Fibroblast of the conjunctiva (primary cell): ENCODE results near the gene PTPRD.
A peak's percentile ranks its signal among the peaks of the same experiment; 100 is the strongest.
"Not testable (repeated sequence)": the region's sequence is repeated elsewhere in the genome, so short reads cannot be mapped to it uniquely, and the experiment has no call there.

Experiments used
- DNase-seq: peaks from one replicate; pipeline ENCODE4 v3.0.0-alpha.2; 2010; ENCODE audit warnings: low read depth

The PTPRD gene

GRCh38 chr9:9002826-9003583 is 1609.8 kb downstream of the PTPRD start:
- peak; percentile 29 for DNase-seq

DNA sequence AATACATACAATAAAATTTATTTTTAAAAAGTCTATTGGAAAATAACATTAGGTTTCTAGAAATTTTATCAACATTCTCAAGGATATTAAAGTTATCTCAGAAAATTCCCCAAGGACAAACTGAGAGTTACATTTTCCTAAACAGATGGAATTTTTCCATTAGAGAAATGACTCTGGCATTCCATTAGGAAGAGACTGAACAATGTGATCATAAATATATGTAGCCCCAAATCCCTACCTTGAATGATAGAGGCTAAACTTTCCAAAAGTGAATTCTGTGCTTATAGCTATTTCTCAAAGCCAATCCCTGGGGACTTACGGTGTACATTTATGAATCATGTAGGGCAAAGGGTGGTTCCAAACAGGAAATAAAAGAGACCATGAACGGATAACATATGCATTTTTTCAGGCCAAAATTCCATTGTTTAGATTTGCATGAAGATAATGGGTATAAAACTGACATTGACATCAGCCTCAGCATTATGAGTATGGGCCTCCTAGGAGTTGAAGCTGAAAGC is 1632.2 kb downstream of the PTPRD start:
- no peak for DNase-seq

GRCh38 chr9:8978334-8978733 is 1634.5 kb downstream of the PTPRD start:
- no peak for DNase-seq

- not testable (repeated sequence) for DNase-seq
Measured at GRCh38 chr9:8968350-8968749, 1644.5 kb downstream of the PTPRD start.

DNA sequence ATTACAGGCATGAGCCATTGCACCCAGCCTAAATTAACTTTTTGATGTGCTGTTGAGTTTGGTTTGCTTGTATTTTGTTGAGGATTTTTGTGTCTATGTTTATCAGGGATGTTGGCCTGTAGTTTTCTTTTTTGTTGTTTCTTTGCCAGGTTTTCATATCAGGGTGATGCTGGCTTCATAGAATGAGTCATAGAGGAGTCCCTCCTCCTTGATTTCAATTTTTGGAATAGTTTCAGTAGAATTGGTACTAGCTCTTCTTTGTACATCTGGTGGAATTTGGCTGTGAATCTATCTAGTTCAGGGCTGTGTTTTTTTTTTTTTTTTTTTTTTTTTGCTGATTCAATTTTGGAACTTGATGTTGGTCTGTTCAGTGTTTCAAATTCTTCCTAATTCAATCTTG is 1648.9 kb downstream of the PTPRD start:
- DNase-seq = peak; percentile 24

DNA sequence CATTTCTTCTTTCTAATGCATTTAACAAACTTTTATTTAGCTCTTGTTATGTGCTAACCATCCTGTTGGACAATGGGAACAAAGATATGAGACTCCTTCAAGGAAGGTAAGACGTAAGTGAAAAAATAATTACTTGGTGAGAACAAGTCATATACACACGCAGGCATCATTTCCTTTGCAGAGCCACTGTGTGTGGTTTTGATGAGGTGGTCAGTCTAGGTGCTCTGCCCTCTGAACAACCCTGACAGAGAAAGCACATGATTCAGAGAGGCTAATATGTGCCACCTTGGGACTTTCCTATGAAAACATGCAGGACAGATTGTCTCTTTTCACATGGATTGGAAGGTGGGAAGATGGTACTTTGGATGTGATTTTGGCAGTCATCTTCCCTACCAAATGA is 1650.7 kb downstream of the PTPRD start:
- DNase-seq = no peak

GRCh38 chr9:8961186-8961851 is 1651.5 kb downstream of the PTPRD start:
- DNase-seq = peak; percentile 72

DNA sequence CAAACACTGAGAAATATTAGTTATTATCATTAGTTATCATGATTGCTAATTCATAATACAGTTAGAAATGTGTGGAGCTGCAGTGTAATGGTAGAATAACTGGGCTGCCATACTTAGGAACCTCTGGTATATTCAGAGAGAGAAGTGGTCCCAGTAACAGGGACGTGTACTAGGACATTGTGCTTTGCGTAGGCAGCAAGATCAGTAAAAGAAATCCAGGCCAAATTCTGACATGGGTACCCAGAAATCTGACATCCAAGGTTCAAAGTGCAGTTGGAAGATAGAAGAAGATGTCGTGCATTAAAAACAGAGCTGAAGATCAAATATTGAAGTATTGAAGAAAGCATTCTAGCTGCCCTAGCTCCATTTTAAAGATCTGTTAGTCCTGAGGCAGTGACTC is 1652.5 kb downstream of the PTPRD start:
- no peak for DNase-seq

- DNase-seq = no peak
Measured at GRCh38 chr9:8958358-8958757, 1654.4 kb downstream of the PTPRD start.

- DNase-seq = no peak
Measured at GRCh38 chr9:8955315-8955714, 1657.5 kb downstream of the PTPRD start.

DNA sequence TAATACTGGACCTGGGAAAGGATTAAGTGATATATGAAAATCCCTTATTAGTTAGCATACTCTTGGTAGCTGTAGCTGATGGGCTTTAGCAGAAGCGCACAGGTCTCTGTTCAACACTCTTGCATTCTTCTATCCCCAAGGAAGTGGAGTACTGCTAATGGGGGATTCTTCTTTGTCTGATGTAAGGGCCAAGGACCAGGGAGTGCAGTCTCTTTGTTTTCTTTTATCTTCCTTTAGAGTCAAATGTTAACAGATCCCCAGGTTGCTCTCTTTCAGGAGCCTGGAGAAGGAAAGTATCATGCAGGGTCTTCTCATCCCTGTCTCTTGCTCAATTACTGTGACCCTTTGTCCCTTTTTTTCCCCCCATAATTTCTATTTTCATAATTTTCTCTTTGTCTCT is 1666.3 kb downstream of the PTPRD start:
- no peak for DNase-seq

DNA sequence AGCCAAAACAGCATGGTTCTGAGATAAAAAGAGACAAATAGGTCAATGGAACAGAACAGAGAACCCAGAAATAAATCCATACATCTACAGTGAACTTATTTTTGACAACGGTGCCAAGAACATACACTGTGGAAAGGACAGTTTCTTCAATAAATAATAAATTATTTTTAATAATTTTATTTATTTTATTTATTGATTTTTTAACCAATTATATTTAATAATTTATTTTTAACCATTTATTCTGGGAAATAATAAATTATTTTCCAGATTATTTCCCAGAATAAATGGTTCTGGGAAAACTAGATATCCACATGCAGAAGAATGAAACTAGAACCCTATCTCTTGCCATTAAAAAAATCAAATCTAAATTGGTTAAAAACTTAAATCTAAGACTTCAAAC is 1669.4 kb downstream of the PTPRD start:
- DNase-seq = no peak

GRCh38 chr9:8940650-8941049 is 1672.2 kb downstream of the PTPRD start:
- DNase-seq = no peak

- DNase-seq = no peak
Measured at GRCh38 chr9:8926461-8926860, 1686.3 kb downstream of the PTPRD start.

GRCh38 chr9:8924562-8924961 is 1688.2 kb downstream of the PTPRD start:
- no peak for DNase-seq

DNA sequence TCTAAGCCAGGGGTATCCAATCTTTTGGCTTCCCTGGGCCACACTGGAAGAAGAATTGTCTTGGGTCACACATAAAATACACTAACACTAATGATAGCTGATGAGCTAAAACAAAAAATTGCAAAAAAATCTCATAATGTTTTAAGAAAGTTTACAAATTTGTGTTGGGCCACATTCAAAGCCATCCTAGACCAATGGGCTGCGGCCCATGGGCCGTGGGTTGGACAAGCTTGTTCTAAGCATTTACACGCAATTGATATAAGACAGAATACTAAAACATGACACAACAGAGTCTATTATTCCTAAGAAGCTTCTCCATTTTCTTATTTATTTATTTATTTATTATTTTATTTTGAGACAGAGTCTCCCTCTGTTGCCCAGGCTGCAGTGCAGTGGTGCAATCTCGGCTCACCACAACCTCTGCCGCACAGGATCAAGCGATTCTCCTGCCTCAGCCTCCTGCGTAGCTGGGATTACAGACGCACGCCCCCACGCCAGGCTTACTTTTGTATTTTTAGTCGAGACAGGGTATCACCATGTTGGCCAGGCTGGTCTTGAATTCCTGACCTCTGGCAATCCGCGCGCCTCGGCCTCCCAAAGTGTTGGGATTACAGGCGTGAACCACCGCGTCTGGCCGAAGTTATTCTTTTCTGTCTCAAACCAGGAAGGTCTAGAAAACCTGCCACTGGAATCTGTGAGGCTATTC is 1692.2 kb downstream of the PTPRD start:
- DNase-seq = not testable (repeated sequence)

DNA sequence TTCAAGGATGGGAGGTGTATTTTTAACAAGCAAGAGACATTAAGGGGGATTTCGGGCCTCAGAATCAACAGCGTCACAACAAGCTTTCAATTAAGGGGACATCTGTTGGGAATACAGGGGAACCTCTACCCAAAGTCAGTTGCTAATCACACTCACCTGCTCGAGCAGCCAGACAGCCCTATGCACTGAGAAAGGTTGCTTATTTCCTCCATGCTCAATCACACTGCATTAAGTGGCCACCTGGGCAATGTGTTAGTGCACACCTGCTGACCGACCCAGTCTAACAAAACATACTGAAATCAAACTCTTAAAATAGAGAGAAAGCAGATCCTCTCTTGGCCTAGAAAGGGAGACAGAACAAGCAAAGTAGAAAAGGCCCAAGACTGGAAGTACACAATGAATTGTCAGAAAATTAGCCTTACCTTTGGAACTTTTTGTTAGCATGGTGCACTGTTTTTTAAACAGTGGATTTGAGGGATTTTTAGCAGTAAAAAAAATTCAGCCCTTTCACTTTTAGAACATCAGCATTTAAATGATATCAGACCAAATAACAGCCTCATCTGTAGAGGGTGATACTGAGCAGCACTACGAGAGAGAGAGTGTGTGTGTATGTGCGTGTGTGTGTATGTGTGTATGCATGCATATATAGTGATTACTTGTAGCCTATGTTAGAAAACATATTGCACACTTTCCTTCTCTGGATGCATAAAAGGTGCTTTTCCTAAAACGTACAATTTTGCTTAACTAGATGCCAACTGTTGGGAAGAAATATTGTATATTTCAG is 1694.7 kb downstream of the PTPRD start:
- DNase-seq = no peak

DNA sequence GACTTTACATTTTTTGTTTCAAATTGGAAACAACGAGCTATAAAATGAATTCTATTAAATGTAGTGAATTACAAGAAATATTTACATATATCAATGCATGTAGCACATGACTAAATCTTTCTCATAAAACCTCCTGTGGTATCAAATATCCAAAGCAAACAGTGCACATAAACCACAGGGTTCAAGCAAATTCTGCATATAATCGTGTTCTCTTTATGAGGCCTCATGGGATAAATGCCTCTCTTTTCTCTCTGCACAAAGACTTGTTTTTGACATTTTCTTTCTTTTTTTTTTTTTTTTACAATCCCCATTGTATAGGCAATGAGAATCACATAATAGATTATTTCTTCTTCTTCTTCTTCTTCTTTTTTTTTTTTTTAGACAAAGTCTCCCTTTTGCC is 1696.0 kb downstream of the PTPRD start:
- DNase-seq = no peak

- DNase-seq = no peak
Measured at GRCh38 chr9:8907868-8908267, 1704.9 kb downstream of the PTPRD start.

DNA sequence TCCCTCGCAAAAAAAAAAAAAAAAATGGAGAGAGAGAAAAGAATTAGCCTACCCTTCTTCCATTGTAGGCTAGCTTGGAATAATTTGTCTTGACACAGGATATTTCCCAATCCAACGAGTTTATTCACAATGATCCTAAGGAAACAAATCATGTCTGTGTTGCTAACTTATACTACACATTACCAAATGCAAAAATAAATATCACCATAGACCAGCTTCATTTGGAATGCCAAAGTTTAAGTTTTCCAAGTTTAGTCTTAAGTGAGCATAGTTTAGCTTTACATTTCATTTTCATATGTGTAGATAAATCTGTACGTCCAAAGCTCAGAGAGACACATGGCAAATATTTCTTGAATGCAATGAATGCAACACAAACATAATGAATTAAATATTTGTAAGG is 1707.1 kb downstream of the PTPRD start:
- no peak for DNase-seq

- peak; percentile 26 for DNase-seq
Measured at GRCh38 chr9:8904771-8905515, 1707.9 kb downstream of the PTPRD start.
